GM23248 (cell line): ENCODE results near the gene TBL1Y.

ENCODE experiments used
- EZH2 ChIP-seq: fragments of 200-600 bp; sonication (generic); IDR thresholded peaks from 2 replicates; pipeline ENCODE4 v1.6.1; 2018; ENCODE audit warnings: antibody characterized with exemption, mild to moderate bottlenecking; ENCODE audit not compliant: insufficient read depth, poor library complexity, severe bottlenecking
- EZH2phosphoT487 ChIP-seq: fragments of 200-600 bp; sonication (generic); IDR thresholded peaks from 2 replicates; pipeline ENCODE4 v1.6.1; 2018; ENCODE audit warnings: antibody characterized with exemption, moderate library complexity, mild to moderate bottlenecking, low read depth; ENCODE audit not compliant: insufficient read depth

GRCh38 chrY:7115871-7116270, 205.4 kb downstream of the TBL1Y start:
- no peak for TF ChIP-seq EZH2
- no peak for TF ChIP-seq EZH2phosphoT487
